ENCODE results near the gene CYP1A2. TPM values are rescaled to one million over a fixed set of nuclear protein-coding genes. Genes with fewer than 3 reads are reported as not detected.
"Not testable (repeated sequence)": the region's sequence is repeated elsewhere in the genome, so short reads cannot be mapped to it uniquely, and the experiment has no call there.

CYP1A2 gene
- total and polyA plus RNA-seq, 9 donors = 0.23 TPM; not detected in 8

DNA sequence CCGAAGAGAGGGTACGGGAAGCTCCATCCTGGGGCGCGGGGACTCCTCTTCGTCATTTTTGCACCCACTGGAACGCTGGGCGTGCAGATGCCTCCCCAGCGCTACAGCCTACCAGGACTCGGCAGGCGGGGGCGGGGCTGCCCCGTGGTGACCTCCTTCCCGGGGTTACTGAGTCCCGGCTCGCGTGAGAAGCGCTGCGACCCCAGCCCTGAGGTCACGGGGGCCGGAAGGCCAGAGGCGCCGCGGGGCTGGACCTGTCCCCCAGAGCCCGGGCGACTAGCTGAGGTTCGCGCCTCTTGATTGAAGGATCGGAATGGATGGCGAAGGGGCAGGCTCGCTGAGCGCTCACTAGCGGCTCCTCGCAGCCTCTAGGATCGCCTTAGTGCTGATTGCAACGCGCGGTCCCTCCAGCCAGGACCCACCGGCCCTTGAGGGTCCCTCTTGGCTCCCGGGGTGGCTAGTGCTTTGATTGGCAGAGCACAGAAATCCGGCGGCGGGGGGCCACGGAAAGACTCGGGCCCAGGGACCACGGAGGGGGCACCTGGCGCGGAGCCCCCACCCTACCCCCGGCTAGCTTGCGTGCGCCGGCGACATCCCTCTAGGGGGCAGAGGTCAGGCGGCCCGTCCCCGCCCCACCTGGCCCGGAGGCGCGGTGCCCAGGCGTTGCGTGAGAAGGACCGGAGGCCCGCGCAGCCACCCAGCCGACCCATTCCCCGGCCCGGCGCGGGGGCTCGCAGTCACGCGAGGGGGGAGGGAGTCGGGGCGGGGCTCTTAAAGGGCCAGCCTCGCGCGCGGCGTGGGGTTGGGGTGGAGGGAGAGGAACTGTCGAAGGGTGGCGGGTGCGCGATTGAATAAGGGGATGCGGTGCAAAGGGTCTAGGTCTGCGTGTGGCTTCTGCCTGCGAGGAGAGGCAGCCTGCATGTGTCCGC lies 22.5 kb upstream of the CYP1A2 start:
- H3K27ac ChIP-seq = no peak overlapping the region

DNA sequence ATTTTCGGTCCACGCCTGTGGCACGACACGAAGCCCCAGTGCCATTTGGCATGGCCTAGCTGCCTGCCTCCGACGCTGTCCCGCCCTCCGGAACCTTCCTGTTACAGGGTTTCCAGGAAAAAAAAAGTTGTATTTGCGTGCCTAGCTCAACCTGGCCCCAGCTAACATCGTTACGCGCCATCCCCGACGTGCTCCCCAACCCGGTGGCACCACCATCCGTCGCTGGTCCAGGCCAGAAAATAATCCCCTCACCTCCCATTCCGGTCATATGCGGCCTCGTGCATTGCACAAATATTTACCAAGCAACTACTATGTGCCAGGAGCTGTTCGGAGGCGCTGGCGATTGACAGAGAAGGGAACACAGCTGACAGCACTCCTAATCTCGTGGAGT lies 21.9 kb upstream of the CYP1A2 start:
- Histone ChIP-seq H3K4me1 (ENCODE audit: insufficient read depth) (peaks cover 11% of the 10 kb centered on the region), H3K27ac (no peak overlapping the region), H3K36me3 (no peaks in the 10 kb centered on the region), H3K4me3 (peak overlapping the region; percentile 40), H3K9me3 (no peaks in the 10 kb centered on the region), H3K27me3 (no peaks in the 10 kb centered on the region)
- TF ChIP-seq POLR2A (IDR thresholded peaks at IDR 0.05) = no peak
- no peak for TF ChIP-seq CTCF (IDR thresholded peaks at IDR 0.05)
- TF ChIP-seq EP300 (IDR thresholded peaks at IDR 0.05) = no peak
- no peak for DNase-seq
- intact Hi-C loops (cut with DNase I) = no loop called here
- 28 to 31% (median 30%) methylated on average over 24 of the region's 24 CpGs for WGBS, 3 donors

More for the DNA sequence above, 22.5 kb upstream of the CYP1A2 start:
- Histone ChIP-seq H3K36me3 (no peaks in the 10 kb centered on the region), H3K27me3 (no peaks in the 10 kb centered on the region), H3K4me3 (peak overlapping the region; percentile 40), H3K4me1 (ENCODE audit: insufficient read depth) (peaks cover 11% of the 10 kb centered on the region), H3K9me3 (no peaks in the 10 kb centered on the region)
- 1 to 2% (median 1%) methylated on average over 71 to 86 of the region's 86 CpGs for WGBS, 3 donors
- intact Hi-C loops (cut with DNase I) = no loop called here
- TF ChIP-seq CTCF (IDR thresholded peaks at IDR 0.05) (no peak), POLR2A (IDR thresholded peaks at IDR 0.05) (no peak), EP300 (IDR thresholded peaks at IDR 0.05) (no peak)
- DNase-seq = peak in 3 of 5 donors; percentile 23 to 49 (median 35)

- no peak overlapping the region for H3K4me3 ChIP-seq
- intact Hi-C loops (cut with DNase I) = no loop called here
- TF ChIP-seq CTCF (IDR thresholded peaks at IDR 0.05) = no peak
- no peak for DNase-seq
- no peaks in the 10 kb centered on the region for H3K27me3 ChIP-seq
- no peaks in the 10 kb centered on the region for H3K36me3 ChIP-seq
- WGBS, 3 donors = 62 to 72% (median 65%) methylated on average over 7 of the region's 7 CpGs
- H3K4me1 ChIP-seq (ENCODE audit: insufficient read depth) = peaks cover 11% of the 10 kb centered on the region
- no peaks in the 10 kb centered on the region for H3K9me3 ChIP-seq
- H3K27ac ChIP-seq = no peak overlapping the region
Observed at GRCh38 chr15:74727727-74728126, 20.9 kb upstream of the CYP1A2 start.

DNA sequence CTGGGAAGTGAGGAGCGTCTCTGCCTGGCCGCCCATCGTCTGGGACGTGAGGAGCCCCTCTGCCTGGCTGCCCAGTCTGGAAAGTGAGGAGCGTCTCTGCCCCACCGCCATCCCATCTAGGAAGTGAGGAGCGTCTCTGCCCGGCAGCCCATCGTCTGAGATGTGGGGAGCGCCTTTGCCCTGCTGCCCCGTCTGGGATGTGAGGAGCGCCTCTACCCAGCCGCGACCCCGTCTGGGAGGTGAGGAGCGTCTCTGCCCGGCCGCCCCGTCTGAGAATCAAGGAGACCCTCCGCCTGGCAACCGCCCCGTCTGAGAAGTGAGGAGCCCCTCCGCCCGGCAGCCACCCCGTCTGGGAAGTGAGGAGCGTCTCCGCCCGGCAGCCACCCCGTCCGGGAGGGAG lies 19.9 kb upstream of the CYP1A2 start:
- H3K4me3 ChIP-seq; H3K36me3 ChIP-seq; intact Hi-C loops (cut with DNase I); H3K27ac ChIP-seq; H3K27me3 ChIP-seq; H3K9me3 ChIP-seq; DNase-seq: not testable (repeated sequence)
- peaks cover 11% of the 10 kb centered on the region for H3K4me1 ChIP-seq (ENCODE audit: insufficient read depth)
- WGBS, 3 donors = 69 to 88% methylated on average over 15 to 22 of the region's 30 CpGs; no CpG with 5 or more reads in 1 of the 3 donors

GRCh38 chr15:74729372-74729771 lies 19.3 kb upstream of the CYP1A2 start:
- intact Hi-C loops (cut with DNase I); DNase-seq; H3K27ac ChIP-seq; H3K9me3 ChIP-seq; H3K4me3 ChIP-seq; H3K36me3 ChIP-seq; H3K27me3 ChIP-seq: not testable (repeated sequence)
- peaks cover 11% of the 10 kb centered on the region for H3K4me1 ChIP-seq (ENCODE audit: insufficient read depth)
- WGBS, 3 donors = 66 to 69% (median 68%) methylated on average over 6 of the region's 6 CpGs

Data from ovary (tissue), 9 donors.